MM.1S (cell line): ENCODE results near the gene RAD51C.
"Not testable (repeated sequence)": the region's sequence is repeated elsewhere in the genome, so short reads cannot be mapped to it uniquely, and the experiment has no call there.

Source experiments
- DNase-seq: peaks from one replicate; pipeline ENCODE4 v3.0.0-alpha.2; 2015
- H2AFZ ChIP-seq: fragments of 300-600 bp; sonication (generic); 2 replicates; pipeline ENCODE4 v1.6.0; 2016; ENCODE audit warnings: antibody characterized with exemption, low read length
- H3F3A ChIP-seq: fragments of 300-600 bp; sonication (generic); 2 replicates; pipeline ENCODE4 v1.6.1; 2016; ENCODE audit warnings: mild to moderate bottlenecking, antibody characterized with exemption, low read length, moderate library complexity, mixed read lengths; ENCODE audit not compliant: insufficient read depth
- H3K27ac ChIP-seq: fragments of 300-600 bp; sonication (generic); 2 replicates; pipeline ENCODE4 v1.5.1; 2016; ENCODE audit warnings: mild to moderate bottlenecking, low read length
- H3K27me3 ChIP-seq: fragments of 300-600 bp; sonication (generic); replicated peaks from 2 replicates; pipeline ENCODE4 v1.6.0; 2016; ENCODE audit warnings: low read length; ENCODE audit not compliant: insufficient read depth
- H3K36me3 ChIP-seq: fragments of 300-600 bp; sonication (generic); replicated peaks from 2 replicates; pipeline ENCODE4 v1.6.1; 2016; ENCODE audit warnings: mild to moderate bottlenecking, low read length, mixed read lengths; ENCODE audit not compliant: insufficient read depth
- H3K4me1 ChIP-seq: fragments of 300-600 bp; sonication (generic); 2 replicates; pipeline ENCODE4 v1.6.1; 2016; ENCODE audit warnings: low read length, mixed read lengths
- H3K4me2 ChIP-seq: fragments of 300-600 bp; sonication (generic); 2 replicates; pipeline ENCODE4 v1.6.0; 2016; ENCODE audit warnings: low read depth, low read length
- H3K4me3 ChIP-seq: fragments of 300-600 bp; sonication (generic); 2 replicates; pipeline ENCODE4 v1.5.1; 2016; ENCODE audit warnings: low read length, mixed read lengths
- H3K79me2 ChIP-seq: fragments of 300-600 bp; sonication (generic); 2 replicates; pipeline ENCODE4 v1.6.1; 2016; ENCODE audit warnings: mixed run types, low read length, mixed read lengths
- H3K9ac ChIP-seq: fragments of 300-600 bp; sonication (generic); 2 replicates; pipeline ENCODE4 v1.6.1; 2016; ENCODE audit warnings: low read length, mixed read lengths
- H3K9me2 ChIP-seq: fragments of 300-600 bp; sonication (generic); replicated peaks from 2 replicates; pipeline ENCODE4 v1.6.1; 2016; ENCODE audit warnings: mild to moderate bottlenecking, low read length, mixed read lengths; ENCODE audit not compliant: insufficient read depth
- H3K9me3 ChIP-seq: fragments of 300-600 bp; sonication (generic); replicated peaks from 2 replicates; pipeline ENCODE4 v1.6.1; 2016; ENCODE audit warnings: mild to moderate bottlenecking, low read length, mixed read lengths; ENCODE audit not compliant: insufficient read depth
- H4K20me1 ChIP-seq: fragments of 300-600 bp; sonication (generic); 2 replicates; pipeline ENCODE4 v1.6.1; 2016; ENCODE audit warnings: mild to moderate bottlenecking, low read length, moderate library complexity, mixed read lengths; ENCODE audit not compliant: insufficient read depth
- EZH2 ChIP-seq: fragments of 300-600 bp; sonication (generic); optimal IDR thresholded peaks from 2 replicates; pipeline ENCODE3; 2017; ENCODE audit warnings: low read depth, mild to moderate bottlenecking, antibody characterized with exemption, low read length, mixed read lengths
- EZH2phosphoT487 ChIP-seq: fragments of 300-600 bp; sonication (generic); IDR thresholded peaks from 2 replicates; pipeline ENCODE4 v1.6.1; 2018; ENCODE audit warnings: antibody characterized with exemption, low read length
- TF ChIP-seq, protein P1 (sequence below): fragments of 300-600 bp; sonication (generic); IDR thresholded peaks from 2 replicates; pipeline ENCODE4 v1.5.1; 2016; ENCODE audit warnings: antibody characterized with exemption, low read length, mixed read lengths

RAD51C gene

GRCh38 chr17:58759522-58759921 is 67.1 kb downstream of the RAD51C start:
- TF ChIP-seq, protein P1, sequence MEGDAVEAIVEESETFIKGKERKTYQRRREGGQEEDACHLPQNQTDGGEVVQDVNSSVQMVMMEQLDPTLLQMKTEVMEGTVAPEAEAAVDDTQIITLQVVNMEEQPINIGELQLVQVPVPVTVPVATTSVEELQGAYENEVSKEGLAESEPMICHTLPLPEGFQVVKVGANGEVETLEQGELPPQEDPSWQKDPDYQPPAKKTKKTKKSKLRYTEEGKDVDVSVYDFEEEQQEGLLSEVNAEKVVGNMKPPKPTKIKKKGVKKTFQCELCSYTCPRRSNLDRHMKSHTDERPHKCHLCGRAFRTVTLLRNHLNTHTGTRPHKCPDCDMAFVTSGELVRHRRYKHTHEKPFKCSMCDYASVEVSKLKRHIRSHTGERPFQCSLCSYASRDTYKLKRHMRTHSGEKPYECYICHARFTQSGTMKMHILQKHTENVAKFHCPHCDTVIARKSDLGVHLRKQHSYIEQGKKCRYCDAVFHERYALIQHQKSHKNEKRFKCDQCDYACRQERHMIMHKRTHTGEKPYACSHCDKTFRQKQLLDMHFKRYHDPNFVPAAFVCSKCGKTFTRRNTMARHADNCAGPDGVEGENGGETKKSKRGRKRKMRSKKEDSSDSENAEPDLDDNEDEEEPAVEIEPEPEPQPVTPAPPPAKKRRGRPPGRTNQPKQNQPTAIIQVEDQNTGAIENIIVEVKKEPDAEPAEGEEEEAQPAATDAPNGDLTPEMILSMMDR, result no peak
- TF ChIP-seq EZH2phosphoT487 (no peak), EZH2 (no peak)
- H3K27ac ChIP-seq, result no peak overlapping the region
- H3F3A ChIP-seq, result no peaks in the 10 kb centered on the region
- no peak overlapping the region for H2AFZ ChIP-seq
- H3K9me3 ChIP-seq, result no peaks in the 10 kb centered on the region
- 0 out of 2 replicates have a peak, but pooled peaks cover 4% of the 10 kb centered on the region for H3K4me1 ChIP-seq
- no peak overlapping the region for H3K9ac ChIP-seq
- H3K36me3 ChIP-seq, result no peaks in the 10 kb centered on the region
- H3K79me2 ChIP-seq, result no peaks in the 10 kb centered on the region
- no peak overlapping the region for H3K4me2 ChIP-seq
- H4K20me1 ChIP-seq, result no peaks in the 10 kb centered on the region
- no peak for DNase-seq
- no peak overlapping the region for H3K4me3 ChIP-seq
- H3K9me2 ChIP-seq, result no peaks in the 10 kb centered on the region
- peaks cover 19% of the 10 kb centered on the region for H3K27me3 ChIP-seq

DNA sequence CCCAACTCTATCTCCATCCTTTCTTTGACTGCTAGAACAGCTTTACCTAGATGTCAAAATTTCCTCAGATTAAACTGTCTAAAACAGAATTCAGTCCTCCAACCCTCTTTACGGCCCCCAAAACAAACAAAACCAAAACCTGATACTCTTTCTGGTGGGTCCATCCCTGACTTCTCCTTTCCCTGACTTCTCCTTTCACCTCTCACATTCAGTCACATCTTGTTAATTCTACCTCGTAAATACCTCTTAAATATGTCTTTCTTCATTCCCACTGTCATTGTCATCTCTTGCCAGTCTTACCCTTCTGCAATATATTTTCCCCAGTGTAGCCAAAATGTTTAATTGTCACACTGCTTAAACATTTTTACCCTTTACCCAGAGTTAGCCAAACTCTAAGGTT is 67.8 kb downstream of the RAD51C start:
- no peaks in the 10 kb centered on the region for H3K79me2 ChIP-seq

GRCh38 chr17:58763263-58763662 is 70.9 kb downstream of the RAD51C start:
- Histone ChIP-seq H4K20me1 (no peaks in the 10 kb centered on the region), H3K27ac (no peak overlapping the region)
- DNase-seq, result no peak

More for the DNA sequence above, 67.8 kb downstream of the RAD51C start:
- no peaks in the 10 kb centered on the region for H3K36me3 ChIP-seq
- H3K4me2 ChIP-seq, result no peak overlapping the region
- H3F3A ChIP-seq, result no peaks in the 10 kb centered on the region
- no peaks in the 10 kb centered on the region for H4K20me1 ChIP-seq
- no peak overlapping the region for H3K27ac ChIP-seq
- H3K9me2 ChIP-seq, result no peaks in the 10 kb centered on the region
- no peak overlapping the region for H2AFZ ChIP-seq
- TF ChIP-seq EZH2, result no peak
- TF ChIP-seq EZH2phosphoT487, result no peak
- H3K9me3 ChIP-seq, result no peaks in the 10 kb centered on the region
- H3K27me3 ChIP-seq, result peaks cover 19% of the 10 kb centered on the region
- no peak overlapping the region for H3K9ac ChIP-seq
- no peak overlapping the region for H3K4me3 ChIP-seq
- 0 out of 2 replicates have a peak, but pooled peaks cover 4% of the 10 kb centered on the region for H3K4me1 ChIP-seq
- DNase-seq, result no peak

GRCh38 chr17:58764373-58764772 is 72.0 kb downstream of the RAD51C start:
- Histone ChIP-seq H3K4me1 (no peaks in the 10 kb centered on the region), H3K36me3 (no peaks in the 10 kb centered on the region), H2AFZ (no peak overlapping the region), H3K4me2 (no peak overlapping the region), H3K27ac (no peak overlapping the region), H3K9me2 (no peaks in the 10 kb centered on the region), H3K9me3 (no peaks in the 10 kb centered on the region), H3K79me2 (no peaks in the 10 kb centered on the region), H3K9ac (no peak overlapping the region), H4K20me1 (no peaks in the 10 kb centered on the region), H3K4me3 (no peak overlapping the region), H3K27me3 (no peaks in the 10 kb centered on the region), H3F3A (no peaks in the 10 kb centered on the region)
- TF ChIP-seq EZH2phosphoT487 (no peak), EZH2 (no peak)
- TF ChIP-seq, protein P1, result no peak
- no peak for DNase-seq

More at GRCh38 chr17:58763263-58763662, 70.9 kb downstream of the RAD51C start:
- no peaks in the 10 kb centered on the region for H3K4me1 ChIP-seq
- H3K9ac ChIP-seq, result no peak overlapping the region
- no peaks in the 10 kb centered on the region for H3K9me3 ChIP-seq
- no peak overlapping the region for H2AFZ ChIP-seq
- H3K36me3 ChIP-seq, result no peaks in the 10 kb centered on the region
- no peak overlapping the region for H3K4me2 ChIP-seq
- no peaks in the 10 kb centered on the region for H3K79me2 ChIP-seq
- H3K27me3 ChIP-seq, result no peaks in the 10 kb centered on the region
- no peaks in the 10 kb centered on the region for H3K9me2 ChIP-seq
- no peak overlapping the region for H3K4me3 ChIP-seq
- no peaks in the 10 kb centered on the region for H3F3A ChIP-seq
- TF ChIP-seq, protein P1, result no peak
- no peak for TF ChIP-seq EZH2phosphoT487
- no peak for TF ChIP-seq EZH2

- not testable (repeated sequence) for H3K9me2 ChIP-seq, H3K4me3 ChIP-seq, H3K9ac ChIP-seq, H4K20me1 ChIP-seq, H3K79me2 ChIP-seq, H3K27ac ChIP-seq, H3K9me3 ChIP-seq, H2AFZ ChIP-seq, H3K27me3 ChIP-seq, H3K36me3 ChIP-seq, H3K4me1 ChIP-seq, H3F3A ChIP-seq, DNase-seq, H3K4me2 ChIP-seq
Measured at GRCh38 chr17:58778482-58778881, 86.1 kb downstream of the RAD51C start.
